Measurements from ENCODE around the gene SYTL3. TPM values are rescaled to one million over a fixed set of nuclear protein-coding genes. Genes with fewer than 3 reads are reported as not detected.

SYTL3 gene
- total RNA-seq, 1 experiment from 2014 or later = 1.8 TPM

- BruUV-seq (replicated peaks) = no TSS peak
- no peak overlapping the region for H3K9ac ChIP-seq (ENCODE audit: low read length)
- H3F3A ChIP-seq (ENCODE audit: low read length, unreplicated experiment) = no peaks in the 10 kb centered on the region
- H4K20me1 ChIP-seq (ENCODE audit: low read length) = no peaks in the 10 kb centered on the region
- no peak overlapping the region for H3K4me2 ChIP-seq (ENCODE audit: low read length)
- no peak overlapping the region for H3K4me3 ChIP-seq (ENCODE audit: low read length)
- H3K36me3 ChIP-seq (ENCODE audit: low read depth, low read length) = no peaks in the 10 kb centered on the region
- no peaks in the 10 kb centered on the region for H3K9me3 ChIP-seq (ENCODE audit: low read length)
- intact Hi-C loops (cut with micrococcal nuclease) = no loop called here
- H3K4me1 ChIP-seq (ENCODE audit: insufficient read depth, low read length) = no peaks in the 10 kb centered on the region
- DNase-seq (no peak), ATAC-seq (no peak)
- CTCF ChIA-PET = no interaction called here
- H3K79me2 ChIP-seq (ENCODE audit: low read length) = no peaks in the 10 kb centered on the region
- POLR2A ChIA-PET (ENCODE audit: unreplicated experiment) = no interaction called here
- no peaks in the 10 kb centered on the region for H3K9me2 ChIP-seq (replicated peaks; ENCODE audit: low read length)
- H3K27ac ChIP-seq (ENCODE audit: low read length) = no peak overlapping the region
- H3K27me3 ChIP-seq (ENCODE audit: low read length) = no peaks in the 10 kb centered on the region
- TF ChIP-seq EZH2 (IDR thresholded peaks at IDR 0.05; ENCODE audit: low read length, unreplicated experiment) = no peak
- no peak for TF ChIP-seq CTCF (conservative IDR thresholded peaks at IDR 0.05; ENCODE audit: low read depth, low read length)
- TF ChIP-seq EZH2phosphoT487 (IDR thresholded peaks at IDR 0.05; ENCODE audit: borderline replicate concordance, low read length) = no peak
- H2AFZ ChIP-seq (ENCODE audit: low read length) = no peak overlapping the region
Observed at GRCh38 chr6:158714706-158715105, 64.9 kb downstream of the SYTL3 start.

- no peaks in the 10 kb centered on the region for H3K27me3 ChIP-seq (ENCODE audit: low read length)
- H2AFZ ChIP-seq (ENCODE audit: low read length) = no peak overlapping the region
- no TSS peak for BruUV-seq (replicated peaks)
- no peak for ATAC-seq
- no peaks in the 10 kb centered on the region for H3K79me2 ChIP-seq (ENCODE audit: low read length)
- TF ChIP-seq CTCF (conservative IDR thresholded peaks at IDR 0.05; ENCODE audit: low read depth, low read length) (no peak), EZH2phosphoT487 (IDR thresholded peaks at IDR 0.05; ENCODE audit: borderline replicate concordance, low read length) (no peak), EZH2 (IDR thresholded peaks at IDR 0.05; ENCODE audit: low read length, unreplicated experiment) (no peak)
- POLR2A ChIA-PET (ENCODE audit: unreplicated experiment) = no interaction called here
- H3K4me2 ChIP-seq (ENCODE audit: low read length) = no peak overlapping the region
- CTCF ChIA-PET = no interaction called here
- no peak overlapping the region for H3K27ac ChIP-seq (ENCODE audit: low read length)
- no peaks in the 10 kb centered on the region for H3K9me2 ChIP-seq (replicated peaks; ENCODE audit: low read length)
- H3F3A ChIP-seq (ENCODE audit: low read length, unreplicated experiment) = no peaks in the 10 kb centered on the region
- H3K4me3 ChIP-seq (ENCODE audit: low read length) = no peak overlapping the region
- H3K9me3 ChIP-seq (ENCODE audit: low read length) = no peaks in the 10 kb centered on the region
- no peak overlapping the region for H3K9ac ChIP-seq (ENCODE audit: low read length)
- intact Hi-C loops (cut with micrococcal nuclease) = no loop called here
- H3K36me3 ChIP-seq (ENCODE audit: low read depth, low read length) = no peaks in the 10 kb centered on the region
- H4K20me1 ChIP-seq (ENCODE audit: low read length) = no peaks in the 10 kb centered on the region
- peaks cover 7% of the 10 kb centered on the region for H3K4me1 ChIP-seq (ENCODE audit: insufficient read depth, low read length)
- DNase-seq = no peak
Observed at GRCh38 chr6:158715330-158716311, 65.8 kb downstream of the SYTL3 start.

All from PC-3 (cell line).